ENCODE data around the gene CLK3. TPM values are rescaled to one million over a fixed set of nuclear protein-coding genes. Genes with fewer than 3 reads are reported as not detected.

Gene CLK3
- total and polyA plus RNA-seq, 2 donors (not counting 1 experiment from before 2014, with no cell fraction given): 176 to 350 TPM

DNA sequence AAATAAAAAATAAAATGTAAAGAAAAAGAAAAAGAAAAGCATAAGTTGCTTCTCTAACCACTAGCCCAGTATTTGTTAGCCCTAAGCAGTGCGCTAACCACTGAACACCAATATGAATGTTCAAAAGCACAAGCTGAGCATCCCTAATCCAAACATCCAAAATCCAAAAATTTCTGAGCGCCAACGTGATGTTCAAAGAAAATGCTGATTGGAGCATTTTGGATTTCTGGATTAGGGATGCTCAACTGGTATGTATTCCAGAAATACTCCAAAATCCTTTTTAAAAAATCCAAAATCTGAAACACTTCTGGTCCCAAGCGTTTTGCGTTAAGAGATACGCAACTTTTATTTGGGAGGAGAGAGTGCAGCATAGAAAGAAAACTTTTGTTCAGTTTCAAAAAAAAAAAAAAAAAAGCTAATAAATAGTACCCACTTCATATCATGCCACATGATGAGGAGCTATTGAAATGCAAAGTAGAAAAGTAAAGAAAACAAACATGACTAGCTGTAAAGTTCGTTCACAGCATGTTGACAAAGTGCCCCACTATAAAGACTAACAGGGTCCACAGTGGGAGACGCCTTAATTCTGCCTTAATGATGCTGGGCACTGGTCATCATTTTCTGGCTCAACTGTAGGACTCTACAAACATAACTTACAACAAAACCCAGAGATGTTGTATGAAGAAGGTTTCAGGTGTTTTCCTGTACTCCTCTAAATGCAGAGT lies 47.8 kb downstream of the CLK3 start:
- H3K4me3 Mint-ChIP-seq: no peak overlapping the region
- POLR2A ChIA-PET: no interaction called here
- Histone ChIP-seq H2AFZ (ENCODE audit: insufficient read depth, low read depth, low read length, poor library complexity, severe bottlenecking) (no peak overlapping the region), H3K27ac (ENCODE audit: low read length in 2 of 2) (no peak overlapping the region), H3K4me1 (ENCODE audit: control insufficient read depth in 2 of 2, insufficient read depth in 2 of 2, low read length in 2 of 2) (no peaks in the 10 kb centered on the region), H3K27me3 (replicated peaks in 1 of 4; ENCODE audit: control extremely low read depth in 1 of 4, control insufficient read depth in 3 of 4, insufficient read depth in 4 of 4, low read length in 3 of 4) (no peaks in the 10 kb centered on the region), H3K79me2 (ENCODE audit: control insufficient read depth, insufficient read depth, low read length) (peaks cover 12% of the 10 kb centered on the region), H3K9ac (ENCODE audit: low read length) (no peak overlapping the region), H3K36me3 (replicated peaks in 1 of 2; ENCODE audit: control extremely low read depth in 1 of 2, control insufficient read depth in 1 of 2, extremely low read depth in 1 of 2, insufficient read depth in 2 of 2, low read length in 1 of 2) (peaks cover 3 to 9% of the 10 kb centered on the region in 2 experiments), H3K9me3 (ENCODE audit: control extremely low read depth in 1 of 3, control insufficient read depth in 2 of 3, insufficient read depth in 1 of 3, low read length in 2 of 3) (no peaks in the 10 kb centered on the region), H3K4me3 (ENCODE audit: control extremely low read depth in 1 of 5, extremely low read depth in 1 of 5, insufficient read depth in 1 of 5, low read depth in 2 of 5, low read length in 4 of 5) (no peak overlapping the region), H3K4me2 (replicated peaks; ENCODE audit: low read depth, low read length, poor library complexity, severe bottlenecking) (no peak overlapping the region), H4K20me1 (ENCODE audit: control insufficient read depth, insufficient read depth, low read length, poor library complexity, severe bottlenecking) (peaks cover 4% of the 10 kb centered on the region)
- ATAC-seq (ENCODE audit: low read depth): no peak
- intact Hi-C loops (cut with micrococcal nuclease): no loop called here
- H3K27ac Mint-ChIP-seq: no peak overlapping the region
- TF ChIP-seq EZH2 (IDR thresholded peaks at IDR 0.05; ENCODE audit: borderline replicate concordance, insufficient read depth, low read depth, low read length, poor library complexity, severe bottlenecking): no peak
- TF ChIP-seq, protein P1, sequence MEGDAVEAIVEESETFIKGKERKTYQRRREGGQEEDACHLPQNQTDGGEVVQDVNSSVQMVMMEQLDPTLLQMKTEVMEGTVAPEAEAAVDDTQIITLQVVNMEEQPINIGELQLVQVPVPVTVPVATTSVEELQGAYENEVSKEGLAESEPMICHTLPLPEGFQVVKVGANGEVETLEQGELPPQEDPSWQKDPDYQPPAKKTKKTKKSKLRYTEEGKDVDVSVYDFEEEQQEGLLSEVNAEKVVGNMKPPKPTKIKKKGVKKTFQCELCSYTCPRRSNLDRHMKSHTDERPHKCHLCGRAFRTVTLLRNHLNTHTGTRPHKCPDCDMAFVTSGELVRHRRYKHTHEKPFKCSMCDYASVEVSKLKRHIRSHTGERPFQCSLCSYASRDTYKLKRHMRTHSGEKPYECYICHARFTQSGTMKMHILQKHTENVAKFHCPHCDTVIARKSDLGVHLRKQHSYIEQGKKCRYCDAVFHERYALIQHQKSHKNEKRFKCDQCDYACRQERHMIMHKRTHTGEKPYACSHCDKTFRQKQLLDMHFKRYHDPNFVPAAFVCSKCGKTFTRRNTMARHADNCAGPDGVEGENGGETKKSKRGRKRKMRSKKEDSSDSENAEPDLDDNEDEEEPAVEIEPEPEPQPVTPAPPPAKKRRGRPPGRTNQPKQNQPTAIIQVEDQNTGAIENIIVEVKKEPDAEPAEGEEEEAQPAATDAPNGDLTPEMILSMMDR (IDR thresholded peaks at IDR 0.05): no peak
- CTCF ChIA-PET: no interaction called here
- DNase-seq: no peak
- 100% methylated on average over 1 of the region's 8 CpGs for WGBS (ENCODE audit: insufficient coverage)
- no peaks in the 10 kb centered on the region for H3K27me3 Mint-ChIP-seq
- no peaks in the 10 kb centered on the region for H3K9me3 Mint-ChIP-seq (ENCODE audit: insufficient read depth)
- H3K4me1 Mint-ChIP-seq: peaks cover 3% of the 10 kb centered on the region

DNA sequence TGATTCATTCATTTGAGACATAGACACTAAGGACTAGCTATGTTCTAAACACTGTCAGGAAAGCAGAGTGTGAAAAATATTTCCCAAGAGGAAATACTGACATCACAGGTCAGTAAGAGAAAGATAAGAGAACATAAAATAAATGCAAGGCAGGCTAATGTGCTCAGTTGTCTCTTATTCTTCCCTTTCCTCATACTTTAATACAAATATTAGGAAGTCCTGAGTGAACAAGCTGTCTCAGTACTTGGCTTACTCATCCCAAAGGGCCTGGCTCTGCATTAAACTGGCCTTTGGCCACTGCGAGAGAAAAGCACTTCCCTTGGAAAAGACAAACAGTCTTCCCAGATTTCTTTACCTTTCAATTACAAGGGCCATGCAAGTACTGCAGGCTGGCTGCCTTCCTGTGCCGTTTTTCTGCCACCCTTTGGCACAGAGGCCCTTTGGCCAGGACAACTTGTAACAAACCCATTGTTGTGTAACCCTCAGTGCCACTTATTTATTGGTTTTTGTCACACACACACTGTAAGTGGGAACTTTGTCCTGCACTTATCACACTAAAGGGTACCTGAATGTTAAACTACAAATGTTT lies 48.5 kb downstream of the CLK3 start:
- 100% methylated on average over 2 of the region's 2 CpGs for WGBS (ENCODE audit: insufficient coverage)
- Mint-ChIP-seq H3K27ac (no peak overlapping the region), H3K4me1 (peaks cover 3% of the 10 kb centered on the region), H3K4me3 (no peak overlapping the region), H3K27me3 (no peaks in the 10 kb centered on the region), H3K9me3 (ENCODE audit: insufficient read depth) (no peaks in the 10 kb centered on the region)
- POLR2A ChIA-PET: no interaction called here
- CTCF ChIA-PET: no interaction called here
- peaks cover 4% of the 10 kb centered on the region for H4K20me1 ChIP-seq (ENCODE audit: control insufficient read depth, insufficient read depth, low read length, poor library complexity, severe bottlenecking)
- H3K4me1 ChIP-seq (ENCODE audit: control insufficient read depth in 2 of 2, insufficient read depth in 2 of 2, low read length in 2 of 2): no peaks in the 10 kb centered on the region
- no peak overlapping the region for H3K4me3 ChIP-seq (ENCODE audit: control extremely low read depth in 1 of 5, extremely low read depth in 1 of 5, insufficient read depth in 1 of 5, low read depth in 2 of 5, low read length in 4 of 5)
- no peaks in the 10 kb centered on the region for H3K27me3 ChIP-seq (replicated peaks in 1 of 4; ENCODE audit: control extremely low read depth in 1 of 4, control insufficient read depth in 3 of 4, insufficient read depth in 4 of 4, low read length in 3 of 4)
- ATAC-seq (ENCODE audit: low read depth): no peak
- H3K27ac ChIP-seq (ENCODE audit: low read length in 2 of 2): no peak overlapping the region
- H3K79me2 ChIP-seq (ENCODE audit: control insufficient read depth, insufficient read depth, low read length): peaks cover 7% of the 10 kb centered on the region
- no peak overlapping the region for H3K9ac ChIP-seq (ENCODE audit: low read length)
- TF ChIP-seq, protein P1 (IDR thresholded peaks at IDR 0.05): no peak
- no peak for TF ChIP-seq EZH2 (IDR thresholded peaks at IDR 0.05; ENCODE audit: borderline replicate concordance, insufficient read depth, low read depth, low read length, poor library complexity, severe bottlenecking)
- no peak overlapping the region for H2AFZ ChIP-seq (ENCODE audit: insufficient read depth, low read depth, low read length, poor library complexity, severe bottlenecking)
- DNase-seq: no peak
- no peak overlapping the region for H3K4me2 ChIP-seq (replicated peaks; ENCODE audit: low read depth, low read length, poor library complexity, severe bottlenecking)
- H3K9me3 ChIP-seq (ENCODE audit: control extremely low read depth in 1 of 3, control insufficient read depth in 2 of 3, insufficient read depth in 1 of 3, low read length in 2 of 3): no peaks in the 10 kb centered on the region
- intact Hi-C loops (cut with micrococcal nuclease): no loop called here
- peaks cover 3 to 9% of the 10 kb centered on the region in 2 experiments for H3K36me3 ChIP-seq (replicated peaks in 1 of 2; ENCODE audit: control extremely low read depth in 1 of 2, control insufficient read depth in 1 of 2, extremely low read depth in 1 of 2, insufficient read depth in 2 of 2, low read length in 1 of 2)
